NCI-H2029 (cell line): ENCODE results near the gene SPDYE1.
"Not testable (repeated sequence)": the region's sequence is repeated elsewhere in the genome, so short reads cannot be mapped to it uniquely, and the experiment has no call there.

Source experiments
- DNase-seq: peaks from one replicate; lab custom pipeline; 2025; lab: John Stamatoyannopoulos, UW

SPDYE1 gene, protein sequence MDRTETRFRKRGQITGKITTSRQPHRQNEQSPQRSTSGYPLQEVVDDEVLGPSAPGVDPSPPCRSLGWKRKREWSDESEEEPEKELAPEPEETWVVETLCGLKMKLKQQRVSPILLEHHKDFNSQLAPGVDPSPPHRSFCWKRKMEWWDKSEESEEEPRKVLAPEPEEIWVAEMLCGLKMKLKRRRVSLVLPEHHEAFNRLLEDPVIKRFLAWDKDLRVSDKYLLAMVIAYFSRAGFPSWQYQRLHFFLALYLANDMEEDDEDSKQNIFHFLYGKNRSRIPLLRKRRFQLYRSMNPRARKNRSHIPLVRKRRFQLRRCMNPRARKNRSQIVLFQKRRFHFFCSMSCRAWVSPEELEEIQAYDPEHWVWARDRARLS

DNA sequence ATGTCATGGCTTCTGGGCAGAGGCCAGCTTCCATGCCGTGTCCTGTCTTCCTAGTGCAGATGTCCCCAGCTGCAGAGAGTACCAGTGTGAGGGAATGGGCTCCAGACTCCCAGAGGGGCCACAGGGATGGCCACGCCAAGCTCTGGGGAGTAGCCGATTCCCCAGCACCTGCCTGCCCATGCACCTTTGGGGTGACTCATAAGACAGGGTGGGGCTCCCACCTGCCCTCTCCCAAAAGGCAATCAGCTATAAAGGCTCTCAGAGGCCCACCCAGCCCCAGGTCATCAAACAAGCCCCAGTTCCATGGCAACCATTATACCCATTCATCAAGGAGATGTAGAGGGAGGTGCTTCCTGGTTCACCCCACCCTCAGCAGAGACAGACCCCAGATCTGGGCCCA is at the start of gene SPDYE1:
Gene SPDYE1, plus strand, starts transcription at position 366 of the 400 bp plus-strand sequence. CDS start 2,053 bp downstream, outside the sequence.
- not testable (repeated sequence) for DNase-seq

DNA sequence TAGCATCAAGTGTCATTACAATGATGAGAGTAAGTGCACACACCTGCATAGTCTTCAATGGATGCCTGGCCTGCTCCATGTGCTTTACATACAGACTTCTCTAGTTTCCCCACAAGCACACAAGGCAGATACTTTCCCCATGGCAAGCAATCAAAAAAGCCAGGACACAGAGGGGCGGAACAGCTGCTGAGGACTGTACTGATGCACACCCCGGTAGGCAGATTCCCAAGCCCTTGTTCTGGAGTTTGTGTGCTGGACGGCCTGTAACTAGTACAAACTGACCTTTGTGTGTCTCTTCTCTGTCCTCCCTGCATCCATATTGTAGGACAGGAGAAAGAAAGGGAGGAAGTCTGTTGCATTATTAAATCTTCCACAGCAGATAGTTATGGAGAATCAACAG is 45.7 kb upstream of the SPDYE1 start:
- no peak for DNase-seq

DNA sequence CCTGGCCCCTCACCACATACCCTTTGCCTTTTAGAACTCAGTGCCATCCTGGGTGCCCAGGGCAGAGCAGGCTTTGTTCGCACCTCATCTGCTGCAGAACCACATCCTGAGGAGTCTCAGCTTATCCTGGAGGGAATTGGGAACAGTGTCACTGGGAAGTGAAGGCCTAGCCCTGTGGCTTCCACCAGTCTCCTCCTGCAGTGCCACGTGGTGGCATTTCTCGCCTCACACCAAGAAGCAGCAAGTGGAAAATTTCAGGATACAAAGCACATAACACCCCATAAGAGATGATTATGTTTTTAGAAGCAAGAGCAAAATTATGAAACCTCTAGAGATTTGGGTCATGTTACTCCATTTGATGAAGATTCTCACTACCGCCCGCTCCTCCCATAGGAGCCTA is 44.6 kb upstream of the SPDYE1 start:
- no peak for DNase-seq

DNA sequence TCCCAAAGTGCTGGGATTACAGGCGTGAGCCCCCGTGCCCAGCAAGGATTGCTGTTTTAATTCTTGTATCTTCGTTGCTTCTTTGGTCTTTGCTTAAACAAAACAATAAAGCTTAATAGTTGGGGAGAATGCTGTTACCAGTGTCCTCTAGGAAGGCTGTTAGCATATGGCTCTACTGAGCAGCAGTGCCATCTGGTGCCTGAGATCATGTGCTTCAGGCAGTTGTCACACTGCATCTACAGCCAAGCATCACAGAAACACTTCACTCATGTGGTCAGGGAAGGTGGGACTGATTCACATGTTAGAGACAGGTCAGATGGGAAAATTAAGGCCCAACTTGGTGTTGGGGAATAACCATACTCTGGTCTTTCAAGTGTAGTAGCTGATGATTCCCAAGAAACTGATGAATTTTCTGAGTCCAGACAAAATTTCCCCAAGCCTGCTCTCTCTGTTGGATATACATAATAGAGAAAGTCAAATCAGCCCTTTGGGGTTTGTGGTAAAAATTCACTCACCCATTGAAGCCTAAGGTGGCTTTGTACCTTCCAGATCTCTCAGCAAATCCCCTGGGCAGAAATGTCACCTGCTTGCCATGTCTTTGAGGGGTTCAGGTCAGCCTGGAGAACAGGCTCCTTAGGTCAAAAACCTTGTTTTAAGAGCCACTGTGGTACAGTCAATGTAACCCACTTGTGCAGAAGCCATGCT is 43.0 kb upstream of the SPDYE1 start:
- DNase-seq, result peak; percentile 8

DNA sequence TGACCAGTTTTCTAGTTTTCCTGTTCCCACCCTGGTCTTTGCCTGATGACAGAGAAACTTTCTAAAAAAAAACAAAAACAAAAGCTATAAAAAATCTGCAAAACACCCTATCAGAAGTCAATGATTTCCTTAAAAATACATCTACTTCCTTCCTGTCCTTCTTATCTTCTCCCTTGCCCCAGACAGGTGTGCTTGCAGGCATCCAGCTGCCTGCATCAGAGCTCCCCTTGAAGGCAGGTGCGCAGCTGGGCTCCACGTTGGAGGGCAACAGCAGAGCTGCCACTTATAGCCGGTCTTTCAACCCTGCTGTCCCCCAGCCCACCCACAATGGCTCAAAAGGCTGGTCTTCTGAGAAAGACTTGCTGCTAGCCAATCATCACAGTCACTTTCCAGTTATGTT is 41.7 kb upstream of the SPDYE1 start:
- DNase-seq, result no peak

DNA sequence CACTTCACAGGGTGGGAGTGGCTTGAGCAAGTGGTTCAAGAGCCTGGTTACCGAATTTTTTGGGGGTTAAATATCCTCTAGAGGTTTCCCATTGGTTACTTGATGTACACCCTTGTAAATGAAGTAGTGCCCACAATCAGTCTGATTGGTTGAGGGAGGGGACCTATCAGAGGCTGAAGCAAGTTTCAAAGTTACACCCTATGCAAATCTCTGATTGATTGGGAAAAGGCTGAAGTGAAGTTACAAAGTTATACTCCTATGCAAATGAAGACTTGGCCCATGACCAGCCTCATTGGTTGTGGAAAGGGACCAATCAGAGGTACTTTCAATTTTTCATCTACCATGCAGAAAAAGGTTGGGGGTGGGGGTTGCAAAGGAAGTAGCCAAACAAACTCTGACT is 36.8 kb upstream of the SPDYE1 start:
- no peak for DNase-seq

DNA sequence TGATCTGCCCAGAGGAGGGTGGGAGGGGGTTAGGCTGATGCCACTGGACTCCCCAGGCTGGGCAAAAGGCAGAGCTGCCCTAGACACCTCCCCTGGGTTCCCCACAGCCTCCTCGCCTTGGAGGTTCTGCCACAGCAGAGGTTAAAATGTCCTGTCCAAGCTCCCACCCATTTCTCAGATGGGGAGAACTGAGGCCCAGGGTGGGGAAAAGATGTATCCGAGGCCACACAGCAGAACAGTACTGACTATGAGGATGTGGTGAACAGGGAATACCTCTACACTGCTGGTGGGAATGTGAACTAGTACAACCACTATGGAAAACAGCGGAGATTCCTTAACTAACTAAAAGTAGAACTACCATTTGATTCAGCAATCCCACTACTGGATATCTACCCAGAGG is 31.3 kb upstream of the SPDYE1 start:
- DNase-seq, result not testable (repeated sequence)

DNA sequence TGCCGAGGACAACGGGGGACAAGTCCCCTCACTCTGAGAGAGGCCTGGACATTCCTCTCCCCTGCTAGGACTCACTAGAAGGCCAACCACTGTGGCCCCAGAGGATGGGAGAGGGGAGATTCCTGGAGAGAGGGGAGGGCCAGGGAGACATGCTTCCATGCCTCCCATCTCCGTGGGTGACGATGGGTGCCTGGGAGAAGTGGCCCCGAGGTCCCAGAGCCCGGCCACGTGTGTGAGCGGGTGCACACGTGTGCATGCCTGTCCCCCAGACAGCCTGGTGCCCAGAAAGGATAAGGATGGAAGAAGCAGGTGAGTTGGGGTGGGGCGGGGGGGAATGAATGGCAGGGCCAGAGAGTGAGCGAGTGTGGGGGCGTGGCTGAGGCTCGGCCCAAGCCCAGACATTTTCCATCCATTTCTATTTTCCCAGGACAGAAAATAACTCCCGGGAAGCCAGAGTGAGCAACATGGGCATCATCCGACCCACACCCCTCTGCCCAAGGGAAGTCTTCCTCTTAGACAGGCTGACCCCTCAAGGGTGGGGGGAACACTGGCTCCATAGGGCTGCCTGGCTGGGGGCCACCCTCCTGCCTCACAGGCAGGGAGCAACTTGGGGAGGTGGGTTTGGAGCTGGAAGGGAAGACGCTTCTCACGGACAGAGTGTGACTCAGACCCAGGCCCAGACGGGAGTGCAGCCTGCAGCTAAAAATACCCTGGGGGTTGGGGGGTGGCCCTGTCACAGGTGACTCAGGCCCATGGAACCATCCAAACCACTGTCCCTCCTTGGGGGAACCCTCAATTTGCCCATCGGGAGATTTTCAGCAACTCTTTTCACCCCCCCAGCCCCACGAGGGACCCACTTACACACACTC is 29.3 kb upstream of the SPDYE1 start:
- not testable (repeated sequence) for DNase-seq

DNA sequence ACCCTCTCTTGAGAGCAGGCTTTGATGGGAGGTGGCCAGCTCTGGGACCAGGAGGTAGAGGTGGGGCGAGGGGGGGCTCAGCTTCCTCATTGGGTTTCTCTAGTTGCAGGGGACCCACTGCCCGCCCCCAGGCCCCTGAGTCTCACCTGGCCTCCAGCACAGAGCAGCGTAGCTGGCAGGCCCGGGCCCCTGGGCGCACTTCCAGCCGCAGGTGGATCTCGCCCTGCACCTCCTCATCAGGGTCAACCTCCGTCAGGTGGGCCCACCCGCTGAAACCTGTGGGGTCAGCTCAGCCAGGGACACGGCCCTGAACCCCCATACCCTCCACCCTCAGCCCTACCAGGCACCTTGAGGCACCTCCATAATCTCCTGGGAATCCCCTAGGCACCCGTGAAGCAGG is 28.1 kb upstream of the SPDYE1 start:
- DNase-seq, result not testable (repeated sequence)

DNA sequence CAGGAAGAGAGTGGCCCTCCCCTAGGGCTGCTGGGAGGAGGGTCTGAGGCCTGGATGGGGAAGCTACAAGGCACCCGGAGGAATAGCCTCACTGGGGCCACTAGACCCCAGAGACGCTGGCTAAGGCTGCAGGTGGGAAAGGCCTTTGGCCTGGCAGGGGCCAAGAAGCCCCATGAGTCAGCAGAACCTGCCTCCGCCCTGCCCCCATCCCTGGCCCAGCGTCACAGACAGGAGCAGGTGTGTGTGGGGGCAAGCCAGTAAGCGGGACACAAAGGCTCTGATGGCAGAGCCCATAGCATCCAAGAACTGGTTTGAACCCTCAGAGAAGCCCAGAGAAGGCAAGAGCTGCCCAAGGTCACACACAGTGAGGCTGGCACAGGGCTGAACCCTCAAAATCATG is 27.0 kb upstream of the SPDYE1 start:
- DNase-seq, result not testable (repeated sequence)

DNA sequence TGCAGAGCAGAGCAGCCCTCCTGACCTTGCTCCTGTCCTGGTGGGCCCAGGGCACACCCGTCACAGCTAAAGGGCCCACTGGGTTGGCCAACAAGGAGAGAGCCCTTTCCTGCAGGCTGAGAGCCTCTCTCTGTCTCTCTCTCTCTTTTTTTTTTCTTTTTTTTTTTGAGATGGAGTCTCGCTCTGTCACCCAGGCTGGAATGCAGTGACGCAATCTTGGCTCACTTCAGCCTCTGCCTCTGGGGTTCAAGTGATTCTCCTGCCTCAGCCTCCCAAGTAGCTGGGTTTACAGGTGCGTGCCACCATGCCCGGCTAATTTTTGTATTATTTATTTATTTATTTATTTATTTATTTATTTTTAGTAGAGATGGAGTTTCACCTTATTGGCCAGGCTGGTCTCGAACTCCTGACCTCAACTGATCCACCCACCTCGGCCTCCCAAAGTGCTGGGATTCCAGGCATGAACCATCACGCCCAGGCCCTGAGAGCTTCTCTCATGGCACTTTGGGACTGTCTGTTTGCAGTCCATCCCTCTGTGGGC is 23.6 kb upstream of the SPDYE1 start:
- DNase-seq, result not testable (repeated sequence)

DNA sequence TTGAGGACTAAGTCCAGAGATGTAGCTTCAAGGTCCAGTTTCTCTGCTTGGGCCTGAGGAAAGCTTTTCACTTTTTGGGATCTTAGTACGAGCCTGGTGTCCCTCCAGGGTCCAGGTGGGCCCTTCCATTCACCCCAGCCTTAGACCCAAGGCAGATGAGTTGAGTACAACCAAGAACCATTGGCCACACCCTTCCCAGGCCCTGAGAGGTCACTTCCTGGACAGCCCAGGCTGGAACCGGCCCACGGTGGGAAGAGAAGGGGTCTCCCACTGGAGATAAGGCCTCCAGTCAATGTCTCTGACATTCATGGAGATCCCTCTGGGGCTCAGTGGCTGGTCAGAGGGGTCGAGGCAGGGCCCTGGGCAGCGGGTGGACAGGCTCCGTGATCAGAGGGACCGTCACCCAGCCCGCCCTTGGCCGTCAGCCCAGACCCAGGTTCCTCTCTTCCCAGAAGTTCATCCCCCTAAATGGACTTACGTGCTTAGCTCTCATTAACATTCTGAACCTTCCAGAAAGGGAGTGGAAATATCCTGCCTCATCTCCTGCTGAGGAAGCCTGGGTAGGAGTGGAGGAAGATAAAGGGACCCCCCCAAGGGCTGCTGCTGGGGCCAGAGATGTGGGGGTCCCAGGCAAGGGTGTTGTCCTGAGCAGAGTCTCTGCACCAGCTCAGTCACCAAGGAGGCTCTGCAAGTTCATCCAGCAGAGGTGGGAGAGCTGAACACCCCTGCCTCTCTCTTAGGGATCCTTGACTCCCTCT is 22.8 kb upstream of the SPDYE1 start:
- DNase-seq, result not testable (repeated sequence)

DNA sequence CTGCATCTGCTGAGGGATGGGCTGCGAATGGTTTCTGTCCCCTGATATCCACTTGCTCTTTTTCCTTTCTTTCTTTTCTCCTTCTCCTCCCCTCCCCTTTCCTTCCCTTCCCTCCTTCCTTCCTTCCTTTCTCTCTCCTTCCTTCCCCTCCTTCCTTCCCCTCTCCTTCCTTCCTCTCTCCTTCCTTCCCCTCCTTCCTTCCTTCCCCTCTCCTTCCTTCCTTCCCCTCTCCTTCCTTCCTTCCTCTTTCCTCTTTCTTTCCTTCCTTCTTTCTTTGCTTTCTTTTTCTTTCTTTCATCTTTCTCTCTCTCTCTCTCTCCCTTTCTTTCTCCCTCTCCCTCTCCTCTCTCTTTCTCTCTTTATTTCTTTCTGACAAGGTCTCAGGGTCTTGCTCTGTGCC is 20.2 kb upstream of the SPDYE1 start:
- DNase-seq, result no peak

DNA sequence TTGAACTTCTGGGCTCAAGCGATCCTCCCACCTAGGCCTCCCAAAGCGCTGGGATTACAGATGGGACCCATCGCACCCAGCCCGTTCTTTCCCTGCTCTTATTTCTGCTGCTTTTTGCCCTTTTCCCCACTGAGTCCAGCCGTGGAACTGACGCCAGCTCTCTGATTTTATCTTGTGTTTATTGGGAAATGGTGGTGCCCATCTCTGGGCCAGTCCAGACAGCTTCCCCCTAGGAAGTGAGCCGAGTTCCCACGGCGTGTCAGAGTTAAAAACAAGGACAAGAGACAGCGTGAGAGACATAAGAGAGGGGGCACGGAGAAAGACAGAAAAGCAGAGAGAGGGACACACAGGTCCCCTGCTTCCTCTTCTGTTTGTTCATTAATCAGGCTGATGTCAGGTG is 19.6 kb upstream of the SPDYE1 start:
- DNase-seq, result not testable (repeated sequence)

DNA sequence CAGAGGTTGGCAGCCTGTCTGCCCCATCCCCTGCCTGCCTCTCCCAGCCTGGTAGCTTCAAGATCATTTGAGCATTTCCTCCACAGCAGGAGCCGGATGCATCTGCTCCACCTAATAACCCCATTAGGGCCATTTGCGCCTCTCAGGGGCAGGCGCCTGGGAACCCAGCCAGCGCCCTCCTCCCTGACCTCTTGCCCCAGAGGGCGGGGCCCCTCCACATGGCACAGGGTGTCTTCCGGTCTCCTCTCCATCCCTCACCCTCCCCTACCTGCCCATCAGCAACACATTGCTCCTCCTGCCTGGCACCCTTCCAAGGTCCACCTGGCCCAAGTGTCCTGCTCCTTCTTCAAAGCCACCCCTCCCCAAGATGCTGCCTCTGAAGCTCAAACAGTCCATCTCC is 14.8 kb upstream of the SPDYE1 start:
- DNase-seq, result not testable (repeated sequence)

DNA sequence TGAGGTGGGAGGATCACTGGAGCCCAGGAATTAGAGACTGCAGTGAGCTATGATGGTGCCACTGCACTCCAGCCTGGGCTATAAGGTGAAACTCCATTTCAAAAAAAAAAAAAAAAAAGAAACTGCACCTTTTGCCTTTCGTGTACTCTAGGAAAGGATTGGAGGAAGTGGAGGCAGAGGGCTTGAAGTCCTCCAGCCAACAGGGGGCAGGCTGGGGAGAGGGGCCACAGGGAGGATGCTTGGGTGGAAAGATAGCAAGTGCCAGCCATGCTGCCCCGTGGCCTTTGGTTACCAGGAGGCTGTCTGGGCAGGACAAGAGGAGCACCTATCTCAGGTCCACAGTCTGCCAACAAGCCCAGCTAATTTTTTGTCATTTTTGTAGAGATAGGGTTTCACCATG is 14.0 kb upstream of the SPDYE1 start:
- not testable (repeated sequence) for DNase-seq

DNA sequence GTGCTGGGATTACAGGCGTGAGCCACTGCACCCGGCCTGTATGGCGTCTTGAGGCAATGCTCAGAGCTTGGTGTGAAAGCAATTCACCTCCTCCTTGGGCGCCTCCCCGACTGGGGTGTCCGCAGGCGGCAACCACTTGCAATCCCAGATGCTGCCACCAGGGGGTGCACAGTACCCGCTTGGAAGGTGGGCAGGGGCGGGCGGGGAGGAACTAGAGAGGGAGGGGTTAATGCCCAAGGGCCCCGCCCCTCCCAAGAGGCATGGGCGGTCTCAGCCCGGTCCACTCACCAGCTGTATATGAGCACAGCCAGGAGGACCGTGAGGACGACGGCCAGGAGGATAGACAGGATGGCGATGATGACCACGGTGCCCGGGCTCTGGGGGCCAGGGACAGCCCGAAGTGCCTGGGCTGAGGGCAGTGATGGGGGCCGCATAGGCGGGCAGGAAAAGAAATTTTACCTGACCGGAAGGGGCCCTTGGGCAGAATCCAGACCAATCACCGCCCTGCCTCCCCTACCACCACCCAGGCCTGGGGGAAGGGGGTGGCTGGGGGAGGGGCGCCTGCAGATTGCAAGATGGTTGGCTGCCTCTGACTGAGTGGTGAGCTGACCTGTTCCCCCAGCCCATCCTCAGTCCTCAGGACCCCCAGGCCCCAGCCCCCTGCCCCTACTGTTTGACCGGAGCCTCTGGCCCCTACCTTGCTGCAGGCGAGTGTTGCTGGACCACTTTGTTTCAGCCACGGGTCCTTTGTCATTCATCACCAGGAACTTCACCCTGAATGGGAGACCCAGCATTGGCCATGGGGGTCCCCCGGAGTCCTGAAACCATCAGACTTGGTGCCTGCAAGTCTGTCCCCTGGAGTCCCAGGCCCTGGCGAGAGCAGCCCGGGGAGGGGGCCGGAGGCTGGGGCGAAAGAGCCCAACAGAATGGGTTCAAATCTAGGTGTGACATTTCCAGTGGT is 11.5 kb upstream of the SPDYE1 start:
- peak; percentile 45 for DNase-seq

DNA sequence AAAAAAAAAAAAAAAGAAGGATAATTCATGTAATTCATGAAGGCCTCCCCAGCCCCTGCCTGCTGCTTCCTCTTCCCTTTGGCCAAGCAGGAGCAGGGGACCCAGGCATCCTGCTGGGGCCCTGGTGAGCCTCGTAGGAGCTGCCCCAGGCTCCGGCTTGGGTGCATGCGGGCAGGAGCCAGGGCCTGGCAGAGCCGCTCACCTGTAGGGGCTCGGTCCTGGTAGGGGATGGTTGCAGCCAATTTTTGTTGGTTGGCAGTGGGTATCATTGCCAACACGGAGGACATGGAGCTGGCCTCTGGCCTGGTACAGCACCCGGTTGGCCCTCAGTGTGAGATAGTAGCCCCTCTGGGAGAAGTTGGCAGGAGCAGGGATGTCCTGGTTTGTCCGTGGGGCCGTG is 10.2 kb upstream of the SPDYE1 start:
- not testable (repeated sequence) for DNase-seq

DNA sequence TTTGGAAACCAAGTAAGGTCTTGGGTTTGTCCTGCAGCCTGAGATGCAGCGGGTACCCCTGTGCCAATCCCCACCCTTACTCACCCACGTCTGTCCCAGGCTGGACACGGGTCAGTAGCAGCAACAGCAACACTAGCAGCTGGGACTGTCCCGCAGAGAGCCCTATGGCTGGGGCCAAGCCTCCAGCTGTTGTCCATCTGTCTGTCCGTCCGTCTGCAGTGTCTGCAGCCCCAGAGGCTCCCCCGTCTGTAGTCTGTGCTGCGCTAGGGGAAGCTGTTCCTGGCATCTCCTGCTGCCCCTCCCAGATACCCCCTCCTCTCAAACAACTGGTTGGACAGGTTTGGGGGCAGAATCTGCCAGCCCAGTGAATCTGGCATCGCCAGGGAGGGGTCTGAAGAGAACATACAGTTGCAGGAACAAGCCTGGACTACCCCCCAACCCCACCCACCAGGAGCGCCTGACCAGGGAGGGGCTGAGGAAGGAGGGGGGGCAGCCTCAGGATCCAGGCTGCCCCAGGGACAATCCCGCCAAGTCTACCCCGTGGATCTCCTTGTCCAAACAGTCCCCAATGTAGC is 7.6 kb upstream of the SPDYE1 start:
- DNase-seq, result not testable (repeated sequence)

DNA sequence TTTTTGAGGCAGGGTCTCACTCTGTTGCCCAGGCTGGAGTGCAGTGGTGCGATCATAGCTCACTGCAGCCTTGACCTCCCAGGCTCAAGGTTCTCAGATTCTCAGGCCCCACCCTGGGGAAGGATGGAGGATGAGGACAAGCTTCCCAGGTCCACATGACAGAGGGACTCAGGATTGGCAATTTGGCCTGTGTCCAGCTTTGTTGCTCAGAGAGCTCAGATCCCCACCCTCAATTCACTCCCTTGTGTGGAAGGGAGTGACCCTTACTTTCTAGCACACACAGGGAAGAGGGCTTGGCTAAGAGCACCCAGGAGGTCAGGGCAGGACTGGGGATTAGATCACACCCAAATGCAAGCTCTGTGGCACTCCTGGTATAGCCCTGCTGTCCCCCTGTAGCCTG is 6.9 kb upstream of the SPDYE1 start:
- DNase-seq, result not testable (repeated sequence)
